ENCODE measurements around the gene ERF. TPM values are rescaled to one million over a fixed set of nuclear protein-coding genes. Genes with fewer than 3 reads are reported as not detected.

ERF gene
- 18.2 TPM for polyA plus RNA-seq (2012; ENCODE audit: low read depth, missing spikeins)

GRCh38 chr19:42254850-42255765 is at the start of gene ERF:
Gene ERF (minus strand): TSS chr19:42255128. CDS start chr19:42254999, 129 bp downstream.
- FAIRE-seq (peak; percentile 99), DNase-seq (ENCODE audit: insufficient read length, low spot score) (peak; percentile 98)
- peak; percentile 43 for TF ChIP-seq PAX5 (IDR thresholded peaks at IDR 0.05; ENCODE audit: insufficient read depth, low read length, severe bottlenecking)
- TF ChIP-seq POLR2AphosphoS5 (IDR thresholded peaks at IDR 0.05; ENCODE audit: low read depth, low read length), result no peak
- peak; percentile 43; the same call in 1 of the 2 replicates for TF ChIP-seq POLR2A (IDR thresholded peaks at IDR 0.05; ENCODE audit: low read depth, low read length)
- no peak for TF ChIP-seq TAF1 (IDR thresholded peaks at IDR 0.05; ENCODE audit: low read depth, low read length)
- TF ChIP-seq SPI1 (IDR thresholded peaks at IDR 0.05; ENCODE audit: low read depth, low read length), result no peak
- TF ChIP-seq POU2F2 (IDR thresholded peaks at IDR 0.05; ENCODE audit: low read depth, low read length), result no peak

- TF ChIP-seq POLR2AphosphoS5 (IDR thresholded peaks at IDR 0.05; ENCODE audit: low read depth, low read length), result no peak
- no peak for TF ChIP-seq PAX5 (IDR thresholded peaks at IDR 0.05; ENCODE audit: insufficient read depth, low read length, severe bottlenecking)
- TF ChIP-seq SPI1 (IDR thresholded peaks at IDR 0.05; ENCODE audit: low read depth, low read length), result no peak
- TF ChIP-seq TAF1 (IDR thresholded peaks at IDR 0.05; ENCODE audit: low read depth, low read length), result no peak
- no peak for TF ChIP-seq POU2F2 (IDR thresholded peaks at IDR 0.05; ENCODE audit: low read depth, low read length)
- no peak for TF ChIP-seq POLR2A (IDR thresholded peaks at IDR 0.05; ENCODE audit: low read depth, low read length)
- DNase-seq (ENCODE audit: insufficient read length, low spot score), result no peak
- no peak for FAIRE-seq
Observed at GRCh38 chr19:42303876-42304275, 48.9 kb upstream of the ERF start.

- FAIRE-seq, result peak; percentile 5
- DNase-seq (ENCODE audit: insufficient read length, low spot score), result no peak
- TF ChIP-seq PAX5 (IDR thresholded peaks at IDR 0.05; ENCODE audit: insufficient read depth, low read length, severe bottlenecking) (no peak), POLR2AphosphoS5 (IDR thresholded peaks at IDR 0.05; ENCODE audit: low read depth, low read length) (no peak), TAF1 (IDR thresholded peaks at IDR 0.05; ENCODE audit: low read depth, low read length) (no peak), POU2F2 (IDR thresholded peaks at IDR 0.05; ENCODE audit: low read depth, low read length) (no peak), POLR2A (IDR thresholded peaks at IDR 0.05; ENCODE audit: low read depth, low read length) (no peak), SPI1 (IDR thresholded peaks at IDR 0.05; ENCODE audit: low read depth, low read length) (no peak)
Observed at GRCh38 chr19:42303101-42303464, 48.2 kb upstream of the ERF start.

DNA sequence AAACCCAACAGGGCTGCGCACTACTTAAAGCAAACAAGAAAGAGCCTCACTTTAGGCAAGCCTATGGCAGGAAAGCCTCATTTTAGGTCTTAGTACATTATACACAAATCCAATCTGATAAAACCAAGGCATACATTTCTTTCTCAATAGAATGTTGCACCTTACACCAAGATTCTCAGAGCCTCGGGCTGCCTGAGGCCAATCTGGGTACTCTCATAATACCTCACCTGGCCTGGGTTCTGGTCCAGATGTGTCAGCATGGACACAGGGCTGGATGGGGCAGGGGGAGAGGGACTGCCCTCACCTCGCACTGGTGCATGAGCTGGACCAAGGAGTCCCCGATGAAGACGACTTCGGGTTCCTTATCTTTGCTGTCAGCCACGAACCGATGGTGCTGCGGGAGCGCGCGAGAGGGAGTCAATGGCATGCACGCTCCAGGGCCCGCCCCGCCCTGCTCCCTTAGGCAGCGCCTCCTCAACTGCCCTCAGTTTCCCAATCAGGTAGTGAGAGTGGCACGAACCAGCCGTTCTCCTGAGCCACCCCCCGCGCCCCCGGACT is 46.8 kb upstream of the ERF start, which contains the start of gene PRR19:
Gene PRR19 (plus strand): TSS at position 487 of the 558 bp plus-strand sequence. CDS start 7,453 bp downstream, outside the sequence.
- no peak for TF ChIP-seq SPI1 (IDR thresholded peaks at IDR 0.05; ENCODE audit: low read depth, low read length)
- no peak for TF ChIP-seq POLR2AphosphoS5 (IDR thresholded peaks at IDR 0.05; ENCODE audit: low read depth, low read length)
- no peak for TF ChIP-seq PAX5 (IDR thresholded peaks at IDR 0.05; ENCODE audit: insufficient read depth, low read length, severe bottlenecking)
- no peak for TF ChIP-seq TAF1 (IDR thresholded peaks at IDR 0.05; ENCODE audit: low read depth, low read length)
- TF ChIP-seq POLR2A (IDR thresholded peaks at IDR 0.05; ENCODE audit: low read depth, low read length), result no peak
- TF ChIP-seq POU2F2 (IDR thresholded peaks at IDR 0.05; ENCODE audit: low read depth, low read length), result no peak
- no peak for DNase-seq (ENCODE audit: insufficient read length, low spot score)
- no peak for FAIRE-seq

GRCh38 chr19:42297039-42297438 is 42.1 kb upstream of the ERF start:
- no peak for FAIRE-seq
- DNase-seq (ENCODE audit: insufficient read length, low spot score), result no peak

GRCh38 chr19:42295831-42296525 is 41.0 kb upstream of the ERF start:
- FAIRE-seq (peak; percentile 99), DNase-seq (ENCODE audit: insufficient read length, low spot score) (peak; percentile 87)
- TF ChIP-seq POLR2AphosphoS5 (IDR thresholded peaks at IDR 0.05; ENCODE audit: low read depth, low read length) (peak; percentile 43; the same call in 1 of the 2 replicates), PAX5 (IDR thresholded peaks at IDR 0.05; ENCODE audit: insufficient read depth, low read length, severe bottlenecking) (no peak), POLR2A (IDR thresholded peaks at IDR 0.05; ENCODE audit: low read depth, low read length) (peak; percentile 36; the same call in 1 of the 2 replicates), POU2F2 (IDR thresholded peaks at IDR 0.05; ENCODE audit: low read depth, low read length) (0 out of 2 replicates have a peak, but pooled peaks have one; percentile 27), TAF1 (IDR thresholded peaks at IDR 0.05; ENCODE audit: low read depth, low read length) (no peak), SPI1 (IDR thresholded peaks at IDR 0.05; ENCODE audit: low read depth, low read length) (no peak)

More at GRCh38 chr19:42297039-42297438, 42.1 kb upstream of the ERF start:
- no peak for TF ChIP-seq POLR2A (IDR thresholded peaks at IDR 0.05; ENCODE audit: low read depth, low read length)
- TF ChIP-seq POLR2AphosphoS5 (IDR thresholded peaks at IDR 0.05; ENCODE audit: low read depth, low read length), result no peak
- TF ChIP-seq POU2F2 (IDR thresholded peaks at IDR 0.05; ENCODE audit: low read depth, low read length), result no peak
- TF ChIP-seq TAF1 (IDR thresholded peaks at IDR 0.05; ENCODE audit: low read depth, low read length), result no peak
- TF ChIP-seq SPI1 (IDR thresholded peaks at IDR 0.05; ENCODE audit: low read depth, low read length), result no peak
- no peak for TF ChIP-seq PAX5 (IDR thresholded peaks at IDR 0.05; ENCODE audit: insufficient read depth, low read length, severe bottlenecking)

- FAIRE-seq (no peak), DNase-seq (ENCODE audit: insufficient read length, low spot score) (no peak)
- TF ChIP-seq TAF1 (IDR thresholded peaks at IDR 0.05; ENCODE audit: low read depth, low read length) (no peak), POLR2A (IDR thresholded peaks at IDR 0.05; ENCODE audit: low read depth, low read length) (no peak), POLR2AphosphoS5 (IDR thresholded peaks at IDR 0.05; ENCODE audit: low read depth, low read length) (no peak), PAX5 (IDR thresholded peaks at IDR 0.05; ENCODE audit: insufficient read depth, low read length, severe bottlenecking) (no peak), POU2F2 (IDR thresholded peaks at IDR 0.05; ENCODE audit: low read depth, low read length) (no peak), SPI1 (IDR thresholded peaks at IDR 0.05; ENCODE audit: low read depth, low read length) (no peak)
Observed at GRCh38 chr19:42295342-42295741, 40.4 kb upstream of the ERF start.

- no peak for TF ChIP-seq SPI1 (IDR thresholded peaks at IDR 0.05; ENCODE audit: low read depth, low read length)
- no peak for TF ChIP-seq POLR2A (IDR thresholded peaks at IDR 0.05; ENCODE audit: low read depth, low read length)
- no peak for TF ChIP-seq TAF1 (IDR thresholded peaks at IDR 0.05; ENCODE audit: low read depth, low read length)
- FAIRE-seq (no peak), DNase-seq (ENCODE audit: insufficient read length, low spot score) (no peak)
Observed at GRCh38 chr19:42294471-42295137, 39.7 kb upstream of the ERF start.
